ENCODE measurements around the gene VTA1.
"Not testable (repeated sequence)": the region's sequence is repeated elsewhere in the genome, so short reads cannot be mapped to it uniquely, and the experiment has no call there.

VTA1 gene

DNA sequence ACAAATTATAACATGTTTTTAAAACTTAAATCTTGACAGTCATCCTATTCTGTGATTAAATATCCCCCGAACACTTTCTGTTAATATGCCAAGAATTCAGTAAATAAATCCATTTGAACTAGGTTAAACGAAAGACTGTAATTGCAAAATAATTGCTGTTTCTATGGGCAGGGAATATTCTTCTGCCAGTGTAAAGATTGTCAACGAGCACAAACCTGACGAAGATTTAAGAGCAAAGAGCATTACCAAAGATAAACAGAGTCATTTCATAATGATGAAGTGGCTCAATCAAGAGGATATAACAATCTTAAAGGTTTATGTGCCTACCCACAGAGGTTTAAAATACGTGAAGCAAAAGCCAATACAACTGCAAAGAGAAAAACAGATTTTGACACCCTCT is 78.5 kb downstream of the VTA1 start:
- no peak for DNase-seq (ENCODE audit: low read depth in 3 of 3)

DNA sequence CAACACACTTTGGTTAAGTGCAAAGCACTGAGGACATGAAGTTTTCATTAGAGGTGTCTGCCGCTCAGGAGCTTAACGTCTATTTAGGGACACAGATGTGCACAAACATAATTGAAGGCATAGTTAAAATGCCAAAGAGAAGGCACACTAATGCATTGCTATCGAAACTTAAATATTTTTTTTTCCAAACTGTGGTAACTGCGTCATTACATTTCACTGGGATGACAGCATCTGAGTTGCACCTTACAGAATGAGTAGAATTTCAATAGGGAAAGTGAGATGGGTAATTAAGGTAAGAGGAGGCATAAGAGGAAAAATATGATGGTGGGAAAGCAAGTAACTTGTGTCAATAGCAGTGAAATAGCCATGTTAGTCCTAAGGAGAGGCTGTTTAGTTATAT is 79.7 kb downstream of the VTA1 start:
- DNase-seq (ENCODE audit: low read depth in 3 of 3), result no peak

DNA sequence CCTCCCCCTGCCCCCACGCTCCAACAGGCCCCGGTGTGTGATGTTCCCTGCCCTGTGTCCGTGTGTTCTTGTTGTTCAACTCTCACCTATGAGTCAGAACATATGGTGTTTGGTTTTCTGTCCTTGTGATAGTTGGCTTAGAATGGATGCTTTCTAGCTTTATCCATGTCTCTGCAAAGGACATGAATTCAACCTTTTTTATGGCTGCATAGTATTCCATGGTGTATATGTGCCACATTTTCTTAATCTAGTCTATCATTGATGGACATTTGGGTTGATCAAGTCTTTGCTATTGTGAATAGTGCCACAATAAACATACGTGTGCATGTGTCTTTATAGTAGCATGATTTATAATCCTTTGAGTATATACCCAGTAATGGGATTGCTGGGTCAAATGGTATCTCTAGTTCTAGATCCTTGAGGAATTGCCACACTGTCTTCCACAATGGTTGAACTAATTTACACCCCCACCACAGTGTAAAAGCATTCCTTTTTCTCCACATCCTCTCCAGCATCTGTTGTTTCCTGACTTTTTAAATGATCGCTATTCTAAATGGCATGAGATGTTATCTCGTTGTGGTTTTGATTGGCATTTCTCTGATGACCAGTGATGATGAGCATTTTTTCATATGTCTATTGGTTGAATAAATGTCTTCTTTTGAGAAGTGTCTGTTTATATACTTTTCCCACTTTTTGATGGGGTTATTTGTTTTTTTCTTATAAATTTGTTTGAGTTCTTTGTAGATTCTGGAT is 82.6 kb downstream of the VTA1 start:
- not testable (repeated sequence) for DNase-seq (ENCODE audit: low read depth in 3 of 3)

DNA sequence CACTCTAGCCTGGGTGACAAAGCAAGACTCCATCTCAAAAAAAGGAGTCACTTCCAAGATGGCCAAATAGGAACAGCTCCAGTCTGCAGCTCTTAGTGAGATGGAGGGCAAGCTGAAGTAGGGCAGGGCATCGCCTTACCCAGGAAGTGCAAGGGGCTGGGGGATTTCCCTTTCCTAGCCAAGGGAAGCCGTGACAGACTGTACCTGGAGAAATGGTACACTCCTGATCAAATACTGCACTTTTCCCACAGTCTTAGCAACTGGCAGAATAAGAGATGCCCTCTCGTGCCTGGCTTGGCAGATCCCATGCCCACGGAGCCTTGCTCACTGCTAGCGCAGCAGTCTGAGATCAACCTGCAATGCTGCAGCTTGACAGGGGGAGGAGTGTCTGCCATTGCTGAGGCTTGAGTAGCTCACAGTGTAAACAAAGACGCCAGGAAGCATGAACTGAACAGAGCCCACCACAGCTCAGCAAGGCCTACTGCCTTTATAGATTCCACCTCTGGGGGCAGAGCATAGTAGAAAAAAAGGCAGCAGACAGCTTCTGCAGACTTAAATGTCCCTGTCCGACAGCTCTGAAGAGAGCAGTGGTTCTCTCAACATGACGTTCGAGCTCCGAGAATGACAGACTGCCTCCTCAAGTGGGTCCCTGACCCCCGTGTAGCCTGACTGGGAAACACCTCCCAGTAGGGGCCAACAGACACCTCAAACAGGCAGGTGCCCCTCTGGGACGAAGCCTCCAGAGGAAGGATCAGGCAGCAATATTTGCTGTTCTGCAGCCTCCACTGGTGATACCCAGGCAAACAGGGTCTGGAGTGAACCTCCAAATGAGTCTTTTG is 85.4 kb downstream of the VTA1 start:
- DNase-seq (ENCODE audit: low read depth in 3 of 3), result peak in 1 of 3 experiments; percentile 7

DNA sequence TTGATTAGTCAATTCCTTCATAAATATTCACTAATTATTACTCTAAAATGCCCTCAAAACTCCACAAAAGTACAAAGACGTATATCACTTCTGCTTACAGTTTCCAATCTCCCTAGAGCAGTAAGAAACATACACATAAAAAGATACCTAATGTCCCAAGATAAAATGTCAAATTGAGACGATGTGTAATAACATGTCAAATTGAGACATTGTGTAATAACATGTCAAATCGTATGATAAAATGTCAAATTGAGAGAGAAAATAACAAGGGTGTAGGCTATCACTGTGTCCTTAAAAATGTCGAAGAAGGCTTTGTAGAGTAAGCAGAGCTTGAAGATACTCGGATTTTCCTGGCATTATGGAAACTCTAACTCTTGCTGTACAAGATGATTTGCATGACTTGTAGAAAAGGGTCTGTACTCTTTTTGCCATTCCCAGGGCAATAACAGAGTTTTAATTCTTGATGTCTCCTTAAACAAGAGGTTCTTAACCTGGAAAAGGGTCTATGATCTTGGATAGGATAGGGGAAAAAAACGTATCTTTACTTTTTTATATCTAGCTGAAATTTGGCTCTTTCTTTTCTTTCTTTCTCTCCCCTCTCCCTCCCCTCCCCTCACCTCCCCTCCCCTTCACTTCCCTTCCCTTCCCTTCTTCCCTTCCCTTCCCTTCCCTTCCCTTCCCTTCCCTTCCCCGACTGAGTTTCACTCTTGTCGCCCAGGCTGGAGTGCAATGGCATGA is 87.1 kb downstream of the VTA1 start:
- no peak for DNase-seq (ENCODE audit: low read depth in 3 of 3)

DNA sequence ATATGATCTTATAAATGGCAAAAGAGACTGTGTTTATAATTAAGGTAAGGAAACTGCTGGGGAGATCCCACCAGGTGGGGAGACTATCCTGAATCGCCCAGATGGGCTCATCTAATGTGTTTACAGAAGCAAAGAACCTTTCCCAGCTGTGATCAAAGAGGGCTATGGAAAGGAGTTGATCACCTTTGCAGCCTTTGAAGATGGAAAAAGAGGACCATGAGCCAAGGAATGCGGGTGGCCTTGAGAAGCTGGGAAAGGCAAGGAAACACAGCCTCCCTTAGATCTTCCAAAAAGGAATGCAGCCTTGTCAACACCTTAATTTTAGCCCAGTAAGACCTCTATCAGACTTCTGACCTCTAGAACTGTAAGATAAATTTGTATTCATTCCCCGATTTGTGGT is 88.2 kb downstream of the VTA1 start:
- no peak for DNase-seq (ENCODE audit: low read depth in 3 of 3)

DNA sequence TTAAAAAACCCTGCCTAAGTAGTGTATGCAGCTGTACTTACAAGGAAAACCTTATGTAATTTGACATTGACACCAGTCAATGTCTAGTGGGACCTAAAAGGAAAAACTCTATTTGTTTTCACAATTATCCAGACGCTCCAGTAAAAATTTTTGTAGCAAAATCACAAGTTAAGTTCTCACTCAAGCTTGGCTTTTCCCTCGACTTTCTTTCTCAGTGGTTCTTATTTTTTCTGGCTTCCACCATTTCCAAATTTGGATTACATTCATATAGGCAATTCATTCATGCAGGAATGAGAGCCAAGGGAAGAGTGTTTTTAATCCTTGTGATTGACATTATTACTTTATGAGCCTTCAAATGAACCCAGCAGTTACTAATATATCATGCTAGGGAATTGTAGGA is 88.7 kb downstream of the VTA1 start:
- DNase-seq (ENCODE audit: low read depth in 3 of 3), result no peak

DNA sequence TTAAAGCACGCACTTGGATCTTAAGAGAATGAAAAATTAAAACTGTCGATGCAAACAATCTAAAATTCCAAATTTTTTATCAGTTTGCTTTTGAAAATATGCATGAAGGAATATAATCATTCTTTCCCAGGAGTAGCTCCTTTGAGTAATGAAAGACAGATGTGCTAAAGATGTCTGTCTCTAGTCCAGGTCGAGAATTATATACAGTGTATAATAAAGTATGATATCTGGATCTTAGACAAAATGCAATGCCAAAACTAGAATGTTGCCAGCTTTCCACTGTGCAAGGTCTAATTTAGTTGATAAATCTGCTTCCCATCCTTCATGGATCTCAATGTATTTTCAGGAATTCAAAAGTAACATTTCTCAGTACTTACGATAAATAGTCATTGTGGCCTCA is 89.6 kb downstream of the VTA1 start:
- no peak for DNase-seq (ENCODE audit: low read depth in 3 of 3)

DNA sequence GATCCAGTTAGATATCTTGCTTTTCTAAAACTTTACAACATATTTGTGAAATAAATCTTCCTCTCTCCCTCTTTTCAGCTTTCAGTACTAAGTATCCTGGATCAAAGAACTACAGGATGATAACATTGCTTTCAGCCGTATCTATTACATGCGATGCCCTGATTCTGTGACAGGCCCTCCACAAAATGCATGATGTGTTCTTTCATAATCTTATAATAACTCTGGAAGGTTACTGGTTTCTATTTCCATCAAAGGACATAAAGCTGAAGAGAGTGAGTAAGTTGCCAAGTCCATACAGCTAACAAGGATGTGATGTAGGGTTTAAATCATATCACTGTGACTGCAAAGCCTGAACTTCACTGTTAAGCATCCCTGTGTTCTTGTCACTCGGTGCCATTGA is 91.8 kb downstream of the VTA1 start:
- DNase-seq (ENCODE audit: low read depth in 3 of 3), result no peak

DNA sequence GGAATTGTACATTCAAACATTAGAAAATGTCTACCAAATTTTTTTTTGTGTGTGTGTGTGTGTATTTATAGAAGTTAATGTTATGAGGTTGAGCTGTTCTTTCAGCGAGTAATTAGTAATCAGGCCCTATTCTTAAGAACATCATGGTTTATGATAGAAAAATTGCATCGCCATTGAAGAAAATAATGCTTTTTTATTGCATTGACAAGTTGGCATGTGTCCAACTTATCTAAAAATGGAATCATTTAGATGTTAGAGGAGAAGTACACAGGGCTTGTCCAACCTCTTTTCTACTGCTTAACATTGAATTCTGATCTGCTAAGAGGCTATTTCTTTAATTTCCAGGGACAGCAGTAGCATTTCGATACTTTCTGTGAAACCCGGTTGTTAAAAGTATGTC is 93.1 kb downstream of the VTA1 start:
- no peak for DNase-seq (ENCODE audit: low read depth in 3 of 3)

DNA sequence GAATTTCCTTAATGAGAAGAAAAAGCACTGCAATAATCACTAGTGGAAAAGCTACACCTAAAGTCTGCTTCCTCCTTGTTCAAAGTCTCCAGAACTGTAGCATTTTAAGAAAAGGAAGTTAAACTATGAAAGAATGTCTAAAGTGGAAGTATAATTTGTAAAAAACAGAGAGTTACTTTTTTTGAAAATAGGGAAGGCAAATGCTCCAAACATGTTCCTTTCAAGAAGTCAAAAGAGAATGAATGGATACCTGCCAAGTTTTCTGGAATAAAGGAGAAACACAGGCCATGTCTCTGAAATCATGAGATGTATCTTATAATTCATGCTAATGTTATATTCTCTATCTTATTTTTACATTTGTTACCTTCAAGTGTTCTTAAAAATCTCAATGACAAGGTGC is 94.0 kb downstream of the VTA1 start:
- no peak for DNase-seq (ENCODE audit: low read depth in 3 of 3)

DNA sequence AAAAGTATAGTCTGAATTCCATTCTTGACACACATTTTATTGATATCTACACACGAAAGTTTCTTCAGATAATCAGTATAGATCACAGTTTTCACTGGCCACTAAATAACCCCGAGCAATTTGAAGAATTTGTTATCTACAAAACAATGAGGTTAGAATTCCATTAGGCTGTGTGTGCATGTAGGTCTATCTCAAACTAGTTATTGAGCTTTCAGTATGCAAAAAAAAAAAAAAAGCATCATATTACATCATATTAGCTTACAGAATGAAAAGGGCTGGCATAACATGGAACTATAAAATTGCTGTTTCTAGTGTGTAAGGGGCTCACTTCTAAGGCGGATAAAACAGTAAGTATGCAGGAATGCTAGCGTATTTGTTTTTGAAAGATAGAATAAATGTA is 95.2 kb downstream of the VTA1 start:
- no peak for DNase-seq (ENCODE audit: low read depth in 3 of 3)

DNA sequence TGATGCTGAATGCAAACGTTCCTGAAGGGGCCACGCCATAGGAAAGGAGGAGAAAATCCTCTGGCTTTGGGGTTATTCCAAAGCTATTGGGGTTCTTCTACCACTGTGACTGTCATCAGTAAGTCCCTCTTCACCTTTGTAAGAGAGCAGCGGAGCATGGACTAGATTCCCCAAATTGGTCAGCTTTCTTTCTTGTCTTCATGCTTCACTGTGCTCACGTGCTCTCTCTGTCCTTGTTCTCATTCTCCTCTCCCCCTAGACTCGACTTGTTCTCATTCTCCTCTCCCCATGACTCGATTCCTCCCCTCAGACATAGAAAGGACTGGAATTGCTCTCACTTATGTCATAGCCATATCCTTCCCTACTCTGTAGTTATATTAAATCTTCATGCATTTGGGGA is 99.9 kb downstream of the VTA1 start:
- DNase-seq (ENCODE audit: low read depth in 3 of 3), result no peak

DNA sequence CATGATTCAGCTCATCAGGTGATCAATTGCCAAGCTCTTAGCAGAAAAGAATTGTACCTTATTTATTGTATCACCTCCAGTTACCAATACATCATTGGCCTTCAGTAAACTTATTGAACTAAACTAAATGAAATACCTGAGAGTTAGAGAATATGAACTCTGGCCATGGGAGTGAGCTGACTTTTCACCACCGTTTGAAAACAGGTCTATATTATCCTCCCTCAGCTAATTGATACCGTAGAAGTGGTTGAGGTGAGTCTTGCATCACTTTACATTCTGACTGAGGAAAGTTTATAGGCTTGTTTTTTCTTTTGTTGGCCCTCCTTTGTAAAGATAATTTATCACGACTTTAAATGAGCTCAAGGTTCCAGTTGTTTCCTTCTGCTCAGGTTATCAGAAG is 102.2 kb downstream of the VTA1 start:
- no peak for DNase-seq (ENCODE audit: low read depth in 3 of 3)

DNA sequence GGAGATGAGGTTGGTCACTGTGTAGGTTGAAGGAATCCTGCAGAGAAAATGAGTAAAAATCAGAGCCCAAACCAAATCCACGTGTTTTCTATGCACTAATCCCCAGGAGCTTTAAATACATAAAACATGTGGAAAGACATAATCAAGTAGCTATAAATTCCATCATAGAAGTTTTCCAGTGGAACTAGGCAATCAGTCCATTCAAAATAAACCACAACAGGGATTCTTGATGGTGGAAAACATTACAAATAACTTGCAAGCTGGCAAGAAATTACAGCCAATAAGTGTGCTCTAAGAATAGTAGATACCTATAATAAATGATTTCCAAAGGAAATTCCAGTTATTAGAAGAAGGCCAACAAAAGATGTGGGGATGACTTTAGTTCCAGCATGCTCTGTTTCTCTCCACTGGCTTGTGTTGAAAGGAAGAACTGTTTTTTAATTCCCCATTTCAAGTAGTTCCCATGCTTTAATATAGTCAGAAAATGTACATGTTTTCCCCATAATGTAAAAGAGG is 104.9 kb downstream of the VTA1 start:
- DNase-seq (ENCODE audit: low read depth in 3 of 3), result no peak

DNA sequence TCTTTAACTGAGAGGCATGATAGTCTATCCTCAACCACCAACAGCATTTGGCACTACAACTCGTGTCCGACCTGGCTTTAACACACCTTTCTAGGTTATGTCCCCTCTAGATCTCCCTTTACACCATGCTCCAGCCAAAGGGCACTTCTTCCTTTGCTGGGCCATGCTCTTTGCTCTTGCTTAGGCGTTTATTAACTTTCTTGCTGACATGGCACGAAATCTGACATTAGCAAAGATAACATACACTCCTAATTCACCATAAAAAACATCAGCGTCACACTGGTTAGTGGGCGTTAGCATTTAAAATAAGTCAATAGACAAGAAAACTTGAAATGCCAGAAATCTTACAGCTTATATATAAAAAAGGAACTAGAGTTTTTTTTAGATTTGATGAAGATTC is 107.5 kb downstream of the VTA1 start:
- DNase-seq (ENCODE audit: low read depth in 3 of 3), result no peak

DNA sequence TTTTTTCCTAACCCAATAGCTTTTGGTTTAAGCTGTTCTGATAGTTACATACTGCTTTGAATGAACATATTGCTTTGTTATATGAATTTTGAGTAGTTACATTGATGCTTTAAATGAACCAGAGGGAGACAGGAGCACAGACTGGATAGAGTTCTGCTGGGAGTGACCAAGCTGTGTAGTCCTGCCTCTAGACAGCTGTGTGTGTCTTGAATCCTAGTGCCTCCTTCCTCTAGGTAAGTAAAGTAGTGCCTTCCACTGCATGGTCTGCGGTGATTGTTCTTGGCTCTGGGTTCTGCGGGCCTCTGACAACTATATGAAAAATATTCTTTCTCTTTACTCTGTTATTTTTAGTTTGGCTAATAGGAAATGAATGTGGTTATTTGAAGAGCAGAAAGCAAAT is 108.7 kb downstream of the VTA1 start:
- DNase-seq (ENCODE audit: low read depth in 3 of 3), result no peak

DNA sequence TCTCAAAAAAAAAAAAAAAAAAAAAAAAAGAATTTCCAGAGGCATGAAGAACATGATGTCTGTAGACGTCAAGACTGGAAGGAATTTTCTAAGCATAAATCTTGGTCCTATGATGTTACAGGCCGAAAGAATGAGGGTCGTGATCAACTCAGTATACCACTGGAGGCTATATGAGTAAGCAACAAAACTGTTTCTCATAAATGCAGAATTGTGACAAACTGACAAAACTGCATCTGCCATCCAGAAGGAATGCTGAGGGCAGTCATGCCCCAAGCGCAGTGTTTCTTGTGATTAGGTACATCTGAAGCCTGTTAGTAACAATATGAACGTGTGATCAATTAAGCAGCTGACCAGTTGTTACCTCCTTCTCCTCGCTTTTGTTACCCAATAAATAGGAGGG is 111.2 kb downstream of the VTA1 start:
- DNase-seq (ENCODE audit: low read depth in 3 of 3), result no peak

DNA sequence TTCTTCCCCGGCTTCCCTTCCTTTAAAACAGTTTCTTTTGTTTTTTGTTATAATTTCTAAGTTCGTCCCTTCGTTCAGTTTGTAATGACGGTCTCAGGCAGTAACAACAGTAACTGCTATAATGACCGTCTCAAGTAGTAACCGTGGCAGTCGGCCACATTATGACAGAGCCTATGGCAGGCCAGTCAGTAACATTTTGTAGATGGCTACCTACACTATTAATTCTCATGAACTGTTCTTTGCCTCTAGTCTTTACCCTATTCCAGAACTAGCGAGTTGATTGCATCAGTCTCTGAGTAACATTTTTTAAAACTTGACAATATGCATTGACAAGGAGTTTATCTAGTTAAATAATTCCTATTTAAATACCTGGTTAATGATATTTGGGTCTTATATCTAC is 111.7 kb downstream of the VTA1 start:
- no peak for DNase-seq (ENCODE audit: low read depth in 3 of 3)

DNA sequence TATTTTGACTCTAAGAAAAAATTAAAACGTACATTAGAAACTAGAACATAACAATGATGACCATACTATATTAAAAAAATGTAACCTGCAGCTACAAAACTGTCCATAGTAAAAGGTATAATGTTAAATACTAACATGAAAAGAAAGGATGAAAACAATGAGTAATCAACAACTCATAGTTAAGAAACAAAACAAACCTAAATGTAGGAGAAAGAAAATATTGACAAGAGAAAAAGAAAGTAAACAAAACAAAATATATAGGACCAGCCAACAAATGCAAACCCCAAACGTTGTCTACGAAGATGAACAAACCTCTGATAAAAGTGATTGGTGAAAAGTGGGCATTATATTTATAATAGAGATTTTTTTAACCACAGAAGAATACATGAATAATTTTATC is 113.7 kb downstream of the VTA1 start:
- DNase-seq (ENCODE audit: low read depth in 3 of 3), result no peak

DNA sequence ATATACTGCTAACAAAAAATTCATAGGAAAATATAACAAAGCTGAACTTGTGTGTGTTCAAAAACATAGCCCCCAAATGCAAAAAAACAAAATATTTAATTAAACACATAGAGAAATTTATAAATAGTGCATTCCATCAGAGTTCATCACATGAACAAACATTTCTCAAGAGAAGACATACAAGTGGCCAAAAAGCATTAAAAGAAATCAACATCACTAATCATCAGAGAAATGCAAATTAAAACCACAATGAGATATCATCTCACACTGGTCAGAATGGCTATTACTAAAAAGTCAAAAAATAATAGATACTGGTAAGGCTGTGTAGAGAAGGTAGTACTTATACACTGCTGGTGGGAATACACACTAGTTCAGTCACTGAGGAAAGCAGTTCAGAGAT is 115.2 kb downstream of the VTA1 start:
- DNase-seq (ENCODE audit: low read depth in 3 of 3), result no peak

DNA sequence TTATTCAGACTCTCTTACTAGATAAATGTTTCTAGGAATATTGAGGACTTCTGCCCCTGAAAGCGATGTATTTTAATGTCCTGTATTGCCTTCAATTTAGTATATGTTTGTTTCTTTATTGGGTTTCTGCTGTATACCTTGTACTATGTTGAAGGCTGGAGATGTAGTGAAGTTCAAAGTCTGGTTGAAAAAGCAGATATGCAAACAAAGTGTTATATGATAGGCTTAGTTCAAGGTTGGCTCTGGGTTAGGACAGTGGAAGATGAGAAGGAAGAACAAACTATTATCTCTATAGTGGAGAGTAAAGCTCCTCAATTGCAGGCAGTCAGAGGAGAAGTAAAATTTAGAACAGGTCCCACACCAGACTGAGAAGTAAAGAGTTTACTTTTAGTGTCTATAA is 118.4 kb downstream of the VTA1 start:
- no peak for DNase-seq (ENCODE audit: low read depth in 3 of 3)

DNA sequence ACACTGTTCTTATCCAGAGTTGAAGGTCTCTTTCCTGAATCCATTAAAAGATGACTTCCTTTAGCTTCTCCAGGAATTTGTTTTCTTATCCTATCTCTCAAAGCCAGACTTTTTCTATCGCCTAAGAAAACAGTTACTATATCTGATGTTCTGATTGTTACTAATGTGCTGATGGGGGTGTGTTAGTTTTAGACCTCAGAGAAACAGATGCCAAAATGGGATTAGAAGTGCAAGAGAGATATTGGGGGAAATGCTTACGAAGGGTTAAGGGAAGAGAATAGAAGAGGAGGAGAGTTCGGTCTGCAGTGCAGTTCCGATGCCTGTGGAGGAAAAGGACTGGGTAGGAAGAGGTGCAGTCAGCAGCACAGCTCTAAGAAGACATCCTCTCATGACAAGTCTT is 119.0 kb downstream of the VTA1 start:
- no peak for DNase-seq (ENCODE audit: low read depth in 3 of 3)

Measured in stimulated activated CD4-positive, alpha-beta T cell treated with anti-CD3 and anti-CD28 coated beads, TNF-alpha, amount 100 ng/mL, for 24 hours (primary cell).